GM19099 (cell line): ENCODE data around the gene HDGF.

ENCODE experiments used
- POLR2A ChIP-seq: IDR thresholded peaks from 3 replicates; pipeline ENCODE4 v1.6.1; 2011; ENCODE audit warnings: low read depth; ENCODE audit not compliant: insufficient read length; ENCODE audit errors: extremely low read depth

Gene HDGF

DNA sequence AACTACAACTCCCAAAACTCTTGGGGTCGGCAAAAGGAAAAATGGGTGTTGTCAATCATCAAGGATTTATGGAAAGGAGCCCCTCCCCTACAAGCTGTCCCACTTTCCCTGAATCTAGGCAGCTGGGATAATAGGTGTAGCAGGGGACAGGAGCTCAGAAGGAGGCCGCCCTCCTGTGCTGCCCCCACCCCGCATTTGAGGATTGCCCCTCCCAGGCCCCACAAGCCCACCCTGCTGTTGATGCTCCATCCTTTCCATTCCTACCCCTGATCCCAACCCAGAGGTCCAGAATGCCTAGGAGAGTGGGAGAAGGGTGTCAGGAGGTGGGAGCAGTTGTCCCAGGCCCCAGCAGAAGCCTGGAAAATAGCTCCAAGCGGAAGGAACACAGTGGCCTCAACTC is 8.7 kb downstream of the HDGF start:
- TF ChIP-seq POLR2A, result no peak

DNA sequence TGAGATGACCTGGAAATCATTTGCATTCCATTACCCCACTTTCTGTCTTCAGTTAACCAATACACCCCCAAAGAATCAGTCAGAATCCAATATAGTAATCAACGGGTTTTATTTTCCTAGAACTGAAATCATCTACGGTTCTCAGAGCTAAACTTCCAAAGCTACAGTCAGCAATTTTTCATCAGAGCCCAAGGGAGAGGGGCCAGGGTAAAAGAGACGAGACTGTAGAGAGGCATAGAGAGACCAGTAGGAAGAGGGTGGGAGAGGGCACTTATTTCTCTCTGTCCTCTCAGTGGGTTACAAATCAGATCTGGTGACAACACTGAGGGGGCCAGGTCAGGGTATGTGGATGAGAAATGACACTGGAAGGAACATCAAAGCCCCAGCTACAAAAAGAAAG is 9.5 kb downstream of the HDGF start:
- no peak for TF ChIP-seq POLR2A

DNA sequence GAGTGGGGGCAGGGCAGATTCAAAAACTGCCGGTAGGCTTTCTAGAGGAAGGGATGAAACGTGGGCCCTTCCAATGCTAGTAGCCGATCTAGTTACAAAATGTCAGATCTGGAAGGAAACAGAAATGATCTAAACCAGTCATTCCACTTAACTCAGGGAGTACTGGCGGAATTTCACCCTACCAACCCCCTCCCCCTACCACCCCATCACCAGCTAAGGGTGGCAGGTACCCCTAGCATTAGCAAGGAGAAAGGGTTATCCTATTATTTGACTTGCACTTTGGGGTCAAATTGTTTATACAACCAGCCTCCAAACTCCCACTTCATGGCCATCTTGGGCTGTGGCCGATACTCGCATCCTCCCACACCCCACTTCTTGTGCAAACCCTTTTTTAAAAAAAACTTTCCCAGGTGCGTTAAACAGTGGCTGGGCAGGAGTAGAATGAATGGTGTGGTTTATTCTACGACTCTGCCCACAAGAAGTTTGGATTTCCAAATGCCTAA is 9.9 kb downstream of the HDGF start:
- no peak for TF ChIP-seq POLR2A

DNA sequence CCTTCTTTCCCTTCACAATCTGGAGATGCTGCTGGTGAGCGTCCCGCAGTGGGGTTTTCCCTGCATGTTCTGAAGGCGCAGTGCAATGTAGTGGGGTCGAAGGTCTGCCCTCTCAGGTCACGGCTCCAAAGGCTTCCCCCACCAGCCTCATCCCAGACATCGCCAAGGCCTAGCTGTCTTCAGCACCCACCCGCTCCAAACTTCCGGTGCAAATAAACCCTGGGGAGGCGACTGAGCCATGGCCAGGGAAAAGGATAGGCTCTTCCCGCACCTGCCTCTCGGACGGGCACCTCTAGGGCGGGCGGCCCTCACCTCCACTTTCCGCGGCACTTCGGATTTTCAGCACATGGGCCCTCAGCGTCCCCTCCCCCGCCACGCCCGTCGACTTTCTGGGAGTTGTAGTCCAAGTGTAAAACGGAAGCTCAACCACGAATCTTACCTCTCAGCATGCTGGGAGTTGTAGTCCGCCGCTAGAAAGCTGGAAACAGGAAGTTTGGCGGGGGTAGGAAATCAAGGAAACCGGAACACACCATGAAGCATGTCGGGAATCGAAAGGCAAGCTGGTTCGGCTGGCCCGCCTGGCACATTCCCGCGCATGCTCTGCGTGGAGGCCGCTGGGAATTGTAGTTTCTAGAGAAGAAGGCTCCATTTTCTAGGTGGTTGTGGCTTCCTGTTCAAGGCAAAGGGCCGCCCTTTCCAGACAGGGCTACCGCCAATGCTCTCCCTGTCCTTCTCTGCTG is 10.6 kb downstream of the HDGF start, which contains the start of gene MRPL24:
TSS of gene MRPL24 (minus strand) at position 348 of the 740 bp plus-strand sequence. CDS start 2,384 bp downstream, outside the sequence.
- TF ChIP-seq POLR2A, result peak; percentile 77

DNA sequence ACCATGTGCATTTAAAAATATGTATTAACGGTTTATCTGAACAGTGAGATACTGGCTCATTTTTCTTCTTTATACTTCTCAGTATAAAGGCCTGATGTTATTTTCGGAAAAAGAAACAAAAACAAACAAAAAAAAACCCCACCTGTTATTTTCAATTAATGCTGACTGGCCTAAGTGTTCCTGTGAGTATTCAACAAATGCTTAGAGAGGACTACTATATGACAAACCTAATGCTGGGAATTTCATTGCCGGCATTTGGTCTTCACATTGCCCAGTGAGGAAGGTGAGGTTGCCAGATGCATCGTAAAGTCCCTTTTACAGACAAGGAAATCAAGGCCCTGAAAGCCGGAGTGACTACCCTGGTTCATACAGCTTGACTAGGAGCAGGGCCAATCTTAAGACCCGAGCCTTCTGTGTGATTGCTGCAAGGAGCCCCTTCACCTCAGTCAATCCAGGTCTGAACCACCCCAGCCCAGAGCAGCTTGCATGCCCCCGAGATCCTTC is 11.2 kb downstream of the HDGF start:
- no peak for TF ChIP-seq POLR2A

DNA sequence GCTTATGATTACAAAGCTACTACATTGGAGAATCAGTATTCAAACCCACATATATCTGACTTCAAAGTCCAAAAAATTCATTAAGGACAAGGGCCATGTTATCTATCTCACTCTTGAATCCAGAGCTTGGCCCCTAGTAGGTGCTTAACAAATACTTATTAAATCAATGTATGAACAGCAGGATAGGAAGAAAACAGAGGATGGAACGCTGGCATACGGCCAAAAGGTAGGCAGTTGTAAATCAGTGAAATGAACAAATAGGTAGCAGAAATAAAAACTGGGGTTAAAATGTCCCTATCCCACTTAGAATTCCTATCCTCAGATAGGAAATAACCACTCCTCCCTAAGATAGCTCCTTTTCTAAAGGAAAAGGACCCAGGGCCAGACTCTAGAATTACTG is 12.6 kb downstream of the HDGF start:
- no peak for TF ChIP-seq POLR2A

DNA sequence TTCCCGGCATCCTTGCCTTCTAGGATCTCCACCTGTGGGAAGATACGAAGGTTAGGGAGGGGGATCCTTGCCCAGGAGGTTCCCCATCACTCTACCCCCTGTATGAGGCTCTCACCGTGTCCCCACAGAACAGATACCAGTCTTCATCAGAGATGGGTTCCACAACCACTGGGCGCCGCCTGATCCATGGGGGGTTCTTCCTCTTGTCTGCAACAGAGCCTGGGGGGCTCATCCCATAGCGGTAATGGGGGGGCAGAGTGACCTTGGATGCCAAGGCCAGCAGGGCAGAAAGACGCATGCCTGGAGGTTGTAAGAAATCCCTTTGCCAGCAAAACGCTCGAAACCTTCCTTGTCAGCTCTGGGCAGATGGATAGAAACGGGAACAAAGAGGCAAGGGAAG is 13.1 kb downstream of the HDGF start:
- no peak for TF ChIP-seq POLR2A

DNA sequence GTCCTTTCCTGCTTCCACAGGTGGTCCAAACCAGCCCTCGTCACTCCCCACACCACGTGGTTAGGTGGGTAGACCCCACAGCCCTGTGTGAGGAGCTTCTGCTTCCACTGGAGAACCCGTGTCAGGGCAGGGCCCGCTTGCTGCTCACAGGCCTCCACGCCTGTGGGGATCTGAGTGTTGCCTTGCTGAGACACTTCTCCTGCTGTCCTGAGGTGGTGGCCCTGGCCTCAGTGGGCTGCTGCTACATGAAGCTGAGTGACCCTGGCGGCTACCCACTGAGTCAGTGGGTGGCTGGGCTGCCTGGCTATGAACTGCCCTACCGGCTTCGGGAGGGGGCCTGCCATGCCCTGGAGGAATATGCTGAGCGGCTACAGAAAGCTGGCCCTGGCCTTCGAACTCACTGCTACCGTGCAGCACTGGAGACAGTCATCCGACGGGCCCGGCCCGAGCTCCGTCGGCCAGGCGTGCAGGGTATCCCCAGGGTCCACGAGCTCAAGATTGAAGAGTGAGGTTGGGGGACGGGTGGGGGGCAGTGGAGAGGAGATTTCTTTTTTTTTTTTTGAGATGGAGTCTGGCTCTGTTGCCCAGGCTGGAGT is 17.4 kb downstream of the HDGF start:
- TF ChIP-seq POLR2A, result no peak

DNA sequence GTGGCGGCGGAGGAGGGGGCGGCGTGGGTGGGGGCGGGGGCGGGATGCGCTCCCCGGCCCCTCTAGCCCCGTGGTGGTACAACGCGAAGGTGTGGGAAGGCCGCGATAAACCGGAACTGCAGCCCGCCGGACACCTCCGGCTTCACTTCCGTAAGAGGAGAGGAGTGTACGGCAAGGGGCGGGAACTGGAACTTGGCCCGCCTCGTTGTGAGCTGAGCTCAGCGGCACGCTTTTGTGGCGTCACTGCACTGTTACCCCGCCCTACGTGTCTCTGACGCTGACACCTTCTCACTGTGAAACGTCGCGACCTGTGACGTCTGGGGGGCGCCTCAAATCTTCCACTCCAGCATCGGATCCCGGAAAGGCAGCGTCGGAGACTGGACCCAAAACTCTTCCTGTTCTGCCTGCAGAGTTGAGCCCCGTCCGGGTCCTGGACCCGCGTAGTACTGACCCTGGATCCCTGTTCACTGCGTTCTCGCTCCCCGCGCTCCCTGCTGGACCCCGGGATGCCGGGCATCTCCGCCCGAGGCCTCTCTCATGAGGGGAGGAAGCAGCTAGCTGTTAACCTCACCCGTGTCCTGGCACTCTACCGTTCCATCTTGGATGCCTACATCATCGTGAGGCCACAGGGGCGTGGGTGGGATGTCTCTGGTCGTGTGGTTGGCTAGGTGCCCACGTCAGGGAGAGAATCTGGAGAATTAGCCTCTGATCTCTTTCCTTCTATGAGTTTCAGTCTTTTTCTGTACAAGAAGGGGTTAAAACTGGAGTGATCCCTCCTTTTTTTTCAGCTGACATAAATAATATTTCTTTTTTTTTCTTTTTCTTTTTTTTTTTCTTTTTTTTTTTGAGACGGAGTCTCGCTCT is 22.6 kb downstream of the HDGF start, which contains the start of gene ISG20L2:
TSS of gene ISG20L2 (minus strand) at position 168 of the 864 bp plus-strand sequence. CDS start 1,114 bp downstream, outside the sequence.
- TF ChIP-seq POLR2A, result peak; percentile 45

DNA sequence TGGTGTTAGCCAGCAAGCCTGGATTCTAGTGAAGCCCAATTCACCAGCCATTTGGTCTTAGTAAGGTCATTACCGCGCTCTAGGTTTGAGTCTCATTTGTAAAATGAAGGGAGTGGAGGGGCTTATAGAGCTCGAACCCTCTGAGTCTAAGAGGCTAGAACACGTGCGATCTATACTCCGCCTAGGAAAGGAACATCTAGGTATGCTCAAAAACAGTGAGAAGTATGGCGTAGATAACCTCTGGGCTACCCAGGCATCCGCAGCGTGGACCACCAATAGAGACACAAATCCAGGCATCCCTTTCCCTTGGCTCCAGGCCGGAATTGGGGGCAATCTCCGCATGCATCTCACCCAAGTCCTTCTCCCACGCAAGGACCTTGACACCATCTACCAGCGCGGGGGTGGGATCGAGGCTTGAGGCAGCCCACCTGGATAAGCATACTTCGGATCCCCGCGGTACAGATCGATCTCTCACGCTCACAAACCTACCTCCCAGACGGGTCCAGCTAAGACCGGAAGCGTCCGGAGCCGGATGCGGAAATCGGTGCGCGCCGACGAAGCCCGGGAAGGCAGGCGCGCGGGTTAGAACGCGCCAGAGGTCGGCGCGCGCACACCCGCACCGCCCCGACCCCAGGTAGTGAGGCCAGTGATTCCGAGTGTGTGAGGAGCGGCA is 23.4 kb downstream of the HDGF start, which contains the start of gene METTL25B:
TSS of gene METTL25B (plus strand) at position 544 of the 673 bp plus-strand sequence. CDS start 636 bp downstream, outside the sequence.
- TF ChIP-seq POLR2A, result peak; percentile 86

DNA sequence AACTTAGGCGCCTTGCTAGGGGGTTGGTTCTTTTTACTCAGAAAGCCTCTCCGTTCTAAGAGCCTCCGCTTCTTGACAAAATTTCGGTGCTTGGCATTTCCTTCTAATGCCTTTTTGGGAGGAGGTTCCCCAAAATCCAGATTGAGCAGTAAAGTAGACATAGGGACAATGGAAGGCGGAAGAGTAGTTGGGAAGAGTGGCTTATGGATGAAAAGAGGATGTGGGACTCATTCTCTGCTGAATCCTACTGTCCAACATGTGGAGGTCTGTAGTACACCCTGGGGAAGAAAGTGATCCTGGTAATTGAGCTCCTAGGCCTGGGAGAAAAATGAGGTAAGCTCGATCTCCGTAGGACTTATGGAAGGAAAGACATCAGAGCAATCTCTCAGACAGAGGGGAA is 24.0 kb downstream of the HDGF start:
- TF ChIP-seq POLR2A, result no peak

DNA sequence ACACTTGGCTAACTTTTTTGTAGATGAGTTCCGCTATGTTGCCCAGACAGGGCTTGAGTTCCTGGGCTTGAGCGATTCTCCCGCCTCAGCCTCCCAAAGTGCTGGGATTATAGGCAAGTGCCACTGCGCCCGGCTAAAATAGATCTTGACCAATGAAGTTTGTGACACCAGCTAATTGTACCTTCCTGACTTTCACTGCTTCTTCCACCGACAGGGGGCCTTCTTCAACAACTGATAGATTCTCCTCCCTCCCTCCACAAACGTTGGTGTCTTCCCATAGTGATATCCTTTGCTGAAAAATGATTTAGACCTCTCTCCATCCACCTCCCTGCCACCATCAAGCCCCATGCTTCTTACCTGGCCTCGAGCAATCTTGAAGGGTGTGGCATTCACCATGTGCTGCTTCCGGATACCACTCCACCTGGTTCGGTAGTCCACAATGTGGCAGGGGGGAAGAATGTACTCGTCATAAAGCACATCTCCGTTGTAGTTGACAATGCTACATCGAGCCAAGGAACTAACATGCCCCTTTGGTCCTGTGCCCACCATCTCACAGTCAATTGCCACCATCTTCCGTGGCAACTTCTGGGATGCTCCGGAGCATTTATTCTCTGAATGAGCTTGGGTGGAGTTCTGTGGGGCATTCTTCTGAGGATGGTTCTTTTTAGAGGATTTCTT is 24.8 kb downstream of the HDGF start:
- TF ChIP-seq POLR2A, result no peak

DNA sequence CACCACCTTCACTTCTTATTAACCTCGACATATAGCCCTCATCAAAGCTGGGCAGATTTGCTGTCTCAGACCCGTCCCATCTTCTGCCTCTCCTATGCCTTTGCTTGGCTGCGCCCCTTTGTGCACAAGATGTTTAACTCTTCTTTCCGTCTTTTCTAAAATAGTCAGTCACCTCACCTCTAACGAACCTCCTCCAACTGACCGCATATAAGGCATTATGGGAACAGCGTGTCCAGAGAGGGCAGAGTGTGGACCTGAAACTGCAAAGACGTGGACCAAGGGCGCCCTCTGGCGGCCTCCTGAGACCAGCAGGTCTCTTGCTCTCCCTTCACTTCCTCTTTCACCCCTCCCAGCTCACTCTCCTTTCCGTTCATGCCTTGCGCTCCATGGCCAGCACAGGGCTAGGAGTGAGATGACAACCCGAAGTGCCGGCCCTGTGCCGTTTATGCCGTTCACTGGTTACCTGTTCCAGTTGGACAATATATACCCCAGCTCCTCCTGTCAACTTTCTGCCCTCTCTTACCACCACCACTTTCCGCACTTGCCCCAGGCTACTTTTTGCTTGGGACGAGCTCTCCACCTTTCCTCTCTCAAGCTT is 25.7 kb downstream of the HDGF start:
- no peak for TF ChIP-seq POLR2A
